ENCODE measurements around the gene HOOK2.
A peak's percentile ranks its signal among the peaks of the same experiment; 100 is the strongest.
"Not testable (repeated sequence)": the region's sequence is repeated elsewhere in the genome, so short reads cannot be mapped to it uniquely, and the experiment has no call there.

The HOOK2 gene, protein sequence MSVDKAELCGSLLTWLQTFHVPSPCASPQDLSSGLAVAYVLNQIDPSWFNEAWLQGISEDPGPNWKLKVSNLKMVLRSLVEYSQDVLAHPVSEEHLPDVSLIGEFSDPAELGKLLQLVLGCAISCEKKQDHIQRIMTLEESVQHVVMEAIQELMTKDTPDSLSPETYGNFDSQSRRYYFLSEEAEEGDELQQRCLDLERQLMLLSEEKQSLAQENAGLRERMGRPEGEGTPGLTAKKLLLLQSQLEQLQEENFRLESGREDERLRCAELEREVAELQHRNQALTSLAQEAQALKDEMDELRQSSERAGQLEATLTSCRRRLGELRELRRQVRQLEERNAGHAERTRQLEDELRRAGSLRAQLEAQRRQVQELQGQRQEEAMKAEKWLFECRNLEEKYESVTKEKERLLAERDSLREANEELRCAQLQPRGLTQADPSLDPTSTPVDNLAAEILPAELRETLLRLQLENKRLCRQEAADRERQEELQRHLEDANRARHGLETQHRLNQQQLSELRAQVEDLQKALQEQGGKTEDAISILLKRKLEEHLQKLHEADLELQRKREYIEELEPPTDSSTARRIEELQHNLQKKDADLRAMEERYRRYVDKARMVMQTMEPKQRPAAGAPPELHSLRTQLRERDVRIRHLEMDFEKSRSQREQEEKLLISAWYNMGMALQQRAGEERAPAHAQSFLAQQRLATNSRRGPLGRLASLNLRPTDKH

DNA sequence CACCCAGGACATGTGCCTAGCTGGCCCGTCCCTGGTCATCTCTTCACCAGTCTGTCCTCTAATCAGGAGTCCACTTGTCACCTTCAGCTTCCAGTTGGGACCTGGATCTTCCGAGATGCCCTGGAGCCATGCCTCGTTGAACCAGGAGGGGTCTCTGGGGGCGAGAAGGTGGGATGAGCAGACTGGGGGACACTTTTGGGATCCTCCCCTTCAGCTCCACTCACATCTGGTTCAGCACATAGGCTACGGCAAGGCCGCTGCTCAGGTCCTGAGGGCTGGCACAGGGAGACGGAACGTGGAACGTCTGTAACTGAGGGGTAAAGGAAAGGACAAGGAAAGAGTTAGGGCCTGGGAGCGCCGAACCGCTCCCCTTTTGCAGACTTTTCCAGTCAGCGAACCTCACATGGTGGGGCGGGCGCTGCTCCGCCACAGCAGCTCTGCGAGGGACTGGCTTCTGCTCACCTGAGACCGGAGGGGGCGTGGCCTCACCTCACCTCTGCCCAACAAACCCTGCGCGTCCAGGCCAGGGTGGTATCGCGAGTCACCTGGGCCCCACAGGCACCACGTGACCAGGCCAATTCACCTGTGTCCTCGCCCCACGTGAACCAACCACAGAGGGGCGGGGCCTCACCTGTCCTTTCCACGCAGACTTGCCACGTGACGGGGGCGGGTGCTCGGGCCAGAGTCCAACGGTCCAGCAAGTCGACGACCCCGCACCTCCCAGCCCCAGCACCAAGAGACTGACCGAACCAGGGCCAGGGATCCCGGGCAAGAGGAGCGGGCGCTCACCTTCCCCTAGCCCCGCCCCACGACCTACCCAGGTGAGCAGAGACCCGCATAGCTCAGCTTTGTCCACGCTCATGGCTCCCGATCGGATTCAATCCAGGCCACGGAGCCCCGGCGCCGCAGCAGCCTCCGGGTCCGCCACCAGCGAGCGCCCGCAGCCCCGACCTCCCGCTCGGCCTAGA is at the start of gene HOOK2:
Gene HOOK2, minus strand, starts transcription at position 965 of the 968 bp plus-strand sequence. Its CDS starts 103 bp downstream, at position 862.
- DNase-seq = peak; percentile 94

DNA sequence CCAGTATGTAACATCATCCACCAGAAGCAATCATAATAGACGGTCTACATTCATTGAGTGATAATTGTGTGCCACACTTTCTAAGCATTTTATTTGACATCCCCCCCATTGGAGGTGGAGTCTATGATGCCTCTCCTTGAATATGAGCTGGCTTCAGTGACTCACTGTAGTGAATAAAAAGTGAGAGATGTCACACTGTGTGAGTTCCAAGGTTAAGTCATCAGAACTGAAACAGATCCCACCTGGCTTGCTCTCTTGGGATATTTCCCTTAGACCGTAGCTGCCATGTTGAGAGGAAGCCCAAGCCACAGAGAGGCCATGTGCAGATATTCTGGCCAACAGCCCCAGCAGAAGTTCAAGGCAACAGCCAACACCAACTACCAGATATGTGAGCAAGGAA is 46.4 kb upstream of the HOOK2 start:
- no peak for DNase-seq

DNA sequence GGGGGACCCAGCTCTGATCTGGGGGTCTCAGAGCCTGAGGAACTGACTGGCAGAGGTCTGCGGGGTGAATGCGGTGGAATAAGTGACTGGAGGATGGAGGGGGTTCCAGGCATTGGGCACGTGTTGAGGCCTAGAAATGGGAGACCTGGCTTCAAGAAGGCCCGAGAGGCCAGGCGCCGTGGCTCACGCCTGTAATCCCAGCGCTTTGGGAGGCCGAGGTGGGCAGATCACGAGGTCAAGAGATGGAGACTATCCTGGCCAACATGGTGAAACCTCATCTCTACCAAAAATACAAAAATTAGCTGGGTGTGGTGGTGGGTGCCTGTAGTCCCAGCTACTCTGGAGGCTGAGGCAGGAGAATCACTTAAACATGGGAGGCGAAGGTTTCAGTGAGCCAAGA is 42.5 kb upstream of the HOOK2 start:
- DNase-seq = not testable (repeated sequence)

DNA sequence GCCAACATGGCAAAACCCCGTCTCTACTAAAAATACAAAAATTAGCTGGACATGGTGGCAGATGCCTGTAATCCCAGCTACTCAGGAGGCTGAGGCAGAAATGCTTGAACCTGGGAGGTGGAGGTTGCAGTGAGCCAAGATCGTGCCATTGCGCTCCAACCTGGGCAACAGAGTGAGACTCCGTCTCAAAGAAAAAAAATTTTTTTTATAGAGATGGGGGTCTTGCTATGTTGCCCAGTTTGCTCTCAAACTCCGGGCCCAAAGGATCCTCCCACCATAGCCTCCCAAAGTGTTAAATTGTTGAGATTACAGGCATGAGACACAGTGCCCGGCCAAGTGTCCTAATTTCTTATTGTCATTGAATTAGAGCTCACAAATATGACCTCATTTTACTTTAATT is 41.8 kb upstream of the HOOK2 start:
- DNase-seq = not testable (repeated sequence)

DNA sequence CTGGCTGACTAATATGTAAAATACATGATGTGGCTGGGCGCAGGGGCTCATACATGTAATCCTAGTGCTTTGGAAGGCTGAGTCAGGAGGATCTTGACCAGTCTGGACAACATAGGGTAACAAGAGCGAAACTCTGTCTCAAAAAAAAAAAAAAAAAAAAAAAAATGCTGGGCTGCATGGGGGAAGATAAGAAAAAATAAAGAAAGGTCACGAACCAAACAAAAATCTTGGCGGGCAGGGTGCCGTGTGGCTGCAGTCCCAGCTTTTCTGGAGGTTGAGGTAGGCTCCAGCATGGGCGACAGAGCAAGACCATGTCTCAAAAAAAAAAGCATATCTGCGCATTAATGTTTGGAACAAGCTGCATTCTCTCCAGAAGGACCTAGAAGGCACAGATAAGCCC is 39.7 kb upstream of the HOOK2 start:
- DNase-seq = no peak

DNA sequence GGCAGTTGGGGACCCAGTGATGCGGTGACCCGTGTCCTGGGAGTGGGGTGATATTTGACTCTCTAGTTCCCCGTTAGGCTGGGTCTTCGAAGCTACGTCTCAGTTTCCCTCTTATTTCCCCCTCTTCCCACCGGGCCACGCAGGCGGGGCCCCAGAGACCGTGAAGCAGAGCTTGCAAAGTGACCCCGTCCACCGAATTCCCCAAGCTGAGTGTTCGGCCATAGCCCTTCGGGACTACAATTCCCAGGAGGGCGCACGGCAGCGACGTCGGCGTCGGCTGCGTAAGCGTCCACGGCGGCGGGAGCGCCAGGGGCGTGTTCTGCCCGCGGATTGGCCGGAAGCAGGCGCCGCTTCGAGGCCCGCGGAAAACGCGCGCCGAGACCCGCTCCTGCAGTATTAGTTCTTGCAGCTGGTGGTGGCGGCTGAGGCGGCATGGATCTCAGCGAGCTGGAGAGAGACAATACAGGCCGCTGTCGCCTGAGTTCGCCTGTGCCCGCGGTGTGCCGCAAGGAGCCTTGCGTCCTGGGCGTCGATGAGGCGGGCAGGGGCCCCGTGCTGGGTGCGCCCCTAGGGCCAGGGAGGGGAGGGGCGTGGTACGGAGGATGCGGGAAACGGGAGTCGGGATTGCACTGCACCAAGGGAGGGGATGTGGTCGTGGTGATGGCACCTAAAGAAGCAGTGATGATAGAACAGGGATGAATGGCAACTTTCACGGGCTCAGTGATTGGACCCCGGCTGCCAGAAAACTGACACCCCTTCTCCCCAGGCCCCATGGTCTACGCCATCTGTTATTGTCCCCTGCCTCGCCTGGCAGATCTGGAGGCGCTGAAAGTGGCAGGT is 31.1 kb upstream of the HOOK2 start, which contains the start of gene RNASEH2A:
Gene RNASEH2A, plus strand, starts transcription at position 343 of the 840 bp plus-strand sequence. Its CDS starts 90 bp downstream, at position 433.
- DNase-seq = peak; percentile 91

DNA sequence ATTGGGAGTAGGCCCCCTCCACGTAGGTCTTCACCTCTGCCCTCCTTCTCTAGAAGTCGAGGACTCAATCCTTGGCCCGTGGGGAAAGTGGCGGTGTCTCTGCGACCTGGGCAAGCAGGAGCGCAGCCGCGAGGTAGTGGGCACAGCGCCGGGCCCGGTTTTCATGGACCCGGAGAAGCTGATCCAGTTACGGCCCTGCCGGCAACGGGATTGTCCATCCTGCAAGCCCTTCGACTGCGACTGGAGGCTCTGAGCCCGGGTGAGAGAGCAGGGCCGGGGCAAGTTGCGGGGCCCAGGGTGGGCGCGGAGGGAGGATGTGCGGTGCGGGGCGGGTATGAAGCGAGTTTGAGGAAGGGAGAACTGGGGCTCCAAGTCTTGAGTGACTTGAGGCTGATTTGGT is 28.7 kb upstream of the HOOK2 start:
- DNase-seq = no peak

DNA sequence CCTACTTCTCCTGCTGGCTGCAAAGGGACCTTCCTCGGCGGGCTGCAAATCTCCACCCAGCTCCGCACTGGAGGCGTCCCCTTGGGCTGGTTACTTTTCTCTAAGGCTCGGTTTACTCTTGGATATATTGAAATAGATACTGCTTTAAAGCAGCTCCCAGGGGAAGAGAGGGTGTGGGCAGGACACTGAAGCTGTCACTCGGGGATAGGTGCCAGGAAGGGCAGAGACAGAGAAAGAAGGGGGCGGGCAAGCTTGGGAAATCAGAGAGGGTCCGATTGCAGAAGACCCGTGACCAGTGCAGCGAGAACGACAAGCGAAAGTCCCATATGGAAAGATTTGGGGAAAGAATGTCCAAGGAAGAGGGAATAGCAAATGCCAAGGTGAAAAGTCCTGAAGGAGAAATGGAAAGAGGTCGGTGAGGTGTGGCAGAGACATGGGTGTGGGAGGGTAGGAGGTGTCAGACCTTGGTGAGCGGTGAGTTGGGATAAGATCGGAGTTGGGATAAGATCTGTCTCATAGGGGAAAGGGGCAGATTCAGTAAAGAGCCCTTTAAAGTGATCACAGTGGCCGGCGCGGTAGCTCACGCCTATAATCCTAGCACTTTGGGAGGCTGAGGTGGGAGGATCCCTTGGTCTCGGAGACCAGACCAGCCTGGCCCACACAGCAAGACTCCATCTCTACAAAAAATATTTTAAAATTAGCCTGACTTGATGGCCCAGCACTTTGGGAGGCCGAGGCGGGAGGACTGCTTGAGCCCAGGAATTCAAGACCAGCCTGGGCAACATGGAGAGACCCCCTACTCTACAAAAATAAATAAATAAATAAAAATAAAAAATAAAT is 27.1 kb upstream of the HOOK2 start:
- no peak for DNase-seq

DNA sequence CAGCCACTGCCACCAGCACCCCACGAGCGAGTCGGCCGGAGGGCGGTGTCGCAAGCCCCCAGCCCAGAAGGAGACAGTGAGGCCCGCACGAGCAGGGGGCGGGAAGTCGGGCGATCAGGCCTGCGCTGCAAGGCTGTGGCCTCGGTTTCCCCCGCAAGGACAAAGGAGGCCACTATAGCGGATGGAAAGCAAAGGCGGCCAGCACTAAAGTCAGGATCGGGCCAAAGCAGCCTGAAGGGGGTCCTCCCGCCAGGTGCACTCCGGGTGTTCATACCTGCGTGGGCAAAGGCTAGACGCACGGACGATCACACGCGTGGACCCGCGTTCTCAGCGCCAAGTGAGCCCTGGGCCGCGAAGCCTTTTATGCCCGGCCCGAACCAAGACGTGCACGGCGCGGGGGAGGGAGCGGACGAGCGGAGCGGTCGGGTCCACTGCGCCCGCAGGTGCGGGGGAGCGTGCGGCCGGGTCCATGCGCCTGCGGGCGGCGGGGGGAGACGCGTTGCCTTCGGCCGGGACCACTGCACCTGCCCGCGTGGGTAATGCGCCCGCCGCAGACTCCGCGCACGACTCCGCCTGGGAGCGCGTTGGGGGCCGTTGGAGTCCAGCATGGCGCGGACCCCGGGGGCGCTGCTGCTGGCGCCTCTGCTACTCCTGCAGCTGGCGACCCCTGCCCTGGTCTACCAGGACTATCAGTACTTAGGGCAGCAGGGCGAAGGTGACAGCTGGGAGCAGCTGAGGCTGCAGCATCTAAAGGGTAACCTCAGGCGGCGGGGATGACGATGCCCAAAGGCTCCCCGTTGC is 26.3 kb upstream of the HOOK2 start, which contains the start of the genes PRDX2 and THSD8:
Gene PRDX2, minus strand, starts transcription at position 335 of the 801 bp plus-strand sequence. CDS start 539 bp downstream, outside the sequence.
Gene THSD8, plus strand, starts transcription at position 604 of the 801 bp plus-strand sequence. Its CDS starts 3 bp downstream, at position 607.
- peak; percentile 85 for DNase-seq

DNA sequence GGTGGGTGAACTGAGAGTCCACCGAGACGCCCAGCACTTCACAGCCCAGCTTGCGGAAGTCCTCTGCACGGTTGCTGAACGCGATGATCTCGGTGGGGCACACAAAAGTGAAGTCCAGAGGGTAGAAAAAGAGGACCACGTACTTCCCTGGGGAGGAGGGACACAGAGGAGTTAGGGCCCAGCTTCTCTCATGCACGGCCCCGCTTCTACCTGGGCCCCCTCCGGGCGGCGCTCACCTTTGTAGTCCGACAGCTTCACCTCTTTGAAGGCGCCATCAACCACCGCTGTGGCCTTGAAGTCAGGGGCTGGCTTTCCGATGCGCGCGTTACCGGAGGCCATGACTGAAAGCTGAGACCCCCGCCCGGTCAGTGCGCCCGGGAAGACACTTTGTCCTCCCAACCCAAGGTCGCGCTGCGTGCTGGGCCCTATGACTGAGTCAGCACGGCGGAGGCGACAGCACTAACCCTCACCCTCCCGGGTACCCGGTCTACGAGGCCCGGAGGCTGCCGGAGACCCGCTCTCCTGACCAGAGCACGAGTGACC is 25.6 kb upstream of the HOOK2 start:
- no peak for DNase-seq

DNA sequence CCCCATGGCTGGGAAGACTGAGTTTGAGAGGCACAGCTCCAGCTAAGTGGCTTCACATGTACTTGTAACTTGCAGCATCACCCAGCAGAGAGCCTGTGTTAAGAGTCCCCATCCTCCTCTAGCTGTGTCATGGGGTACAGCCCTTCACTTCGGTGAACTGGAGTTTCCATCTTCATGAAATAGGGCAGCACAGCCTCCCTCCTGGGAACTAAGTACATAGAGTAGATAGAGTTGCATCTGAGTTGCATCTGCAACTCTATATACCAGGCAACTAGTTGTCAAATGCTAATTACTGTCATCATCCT is 25.1 kb upstream of the HOOK2 start:
- DNase-seq = no peak

DNA sequence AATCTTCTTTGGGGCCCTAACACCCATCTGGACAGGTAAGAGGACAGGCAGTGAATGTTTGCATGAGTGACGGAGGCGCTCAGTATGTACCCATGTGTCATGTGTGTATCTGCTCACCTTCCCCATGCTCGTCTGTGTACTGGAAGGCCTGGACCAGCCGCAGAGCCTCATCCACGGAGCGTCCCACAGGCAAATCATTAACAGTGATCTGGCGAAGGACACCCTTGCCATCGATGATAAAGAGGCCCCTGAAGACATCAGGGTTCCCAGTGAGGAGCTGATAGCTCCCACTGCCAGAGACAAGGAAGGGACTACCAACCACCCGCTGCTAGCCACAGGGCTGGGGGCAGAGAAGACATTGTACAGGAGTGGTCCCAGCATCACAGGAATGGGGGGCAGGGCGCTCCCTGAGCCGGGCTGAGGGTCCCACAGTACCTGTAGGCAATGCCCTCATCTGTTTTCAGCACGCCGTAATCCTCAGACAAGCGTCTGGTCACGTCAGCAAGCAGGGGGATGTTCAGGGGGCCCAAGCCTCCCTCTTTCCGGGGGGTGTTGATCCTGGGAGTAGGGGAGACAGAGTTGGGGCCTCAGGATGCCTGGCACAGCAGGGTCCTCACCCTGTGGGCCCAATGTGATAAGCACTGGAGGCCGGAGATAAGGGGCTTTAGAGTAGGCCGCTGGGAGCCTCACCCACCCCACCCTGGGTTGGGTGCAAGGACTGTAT is 24.6 kb upstream of the HOOK2 start:
- DNase-seq = no peak

DNA sequence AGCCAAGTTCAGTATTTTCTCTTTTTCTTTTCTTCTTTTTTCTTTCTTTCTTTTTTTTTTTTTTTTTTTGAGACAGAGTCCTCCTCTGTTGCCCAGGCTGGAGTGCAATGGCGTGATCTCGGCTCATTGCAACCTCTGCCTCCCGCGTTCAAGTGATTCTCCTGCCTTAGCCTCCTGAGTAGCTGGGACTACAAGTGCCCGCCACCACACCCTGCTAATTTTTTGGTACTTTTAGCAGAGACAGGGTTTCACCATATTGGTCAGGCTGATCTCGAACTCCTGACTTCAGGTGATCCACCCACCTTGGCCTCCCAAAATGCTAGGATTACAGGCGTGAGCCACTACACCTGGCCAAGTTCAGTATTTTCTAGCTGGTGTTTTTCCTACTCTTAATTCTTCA is 22.3 kb upstream of the HOOK2 start:
- DNase-seq = not testable (repeated sequence)

DNA sequence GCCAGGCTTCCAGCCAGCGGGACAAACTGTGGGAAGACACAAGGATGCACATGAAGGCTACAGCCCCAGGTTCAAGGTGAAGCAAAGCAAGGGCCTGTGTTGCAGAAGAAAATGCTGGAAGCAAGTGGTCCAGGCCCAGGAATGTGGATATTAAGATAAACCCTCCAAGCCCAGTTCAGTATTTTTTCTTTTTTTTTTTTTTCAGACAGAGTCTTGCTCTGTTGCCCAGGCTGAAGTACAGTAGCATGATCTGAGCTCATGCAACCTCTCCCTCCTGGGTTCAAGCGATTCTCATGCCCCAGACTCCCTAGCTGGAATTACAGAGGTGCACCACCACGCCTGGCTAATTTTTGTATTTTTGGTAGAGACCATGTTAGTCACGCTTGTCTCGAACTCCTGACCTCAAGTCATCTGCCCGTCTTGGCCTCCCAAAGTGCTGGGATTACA is 21.8 kb upstream of the HOOK2 start:
- DNase-seq = no peak

DNA sequence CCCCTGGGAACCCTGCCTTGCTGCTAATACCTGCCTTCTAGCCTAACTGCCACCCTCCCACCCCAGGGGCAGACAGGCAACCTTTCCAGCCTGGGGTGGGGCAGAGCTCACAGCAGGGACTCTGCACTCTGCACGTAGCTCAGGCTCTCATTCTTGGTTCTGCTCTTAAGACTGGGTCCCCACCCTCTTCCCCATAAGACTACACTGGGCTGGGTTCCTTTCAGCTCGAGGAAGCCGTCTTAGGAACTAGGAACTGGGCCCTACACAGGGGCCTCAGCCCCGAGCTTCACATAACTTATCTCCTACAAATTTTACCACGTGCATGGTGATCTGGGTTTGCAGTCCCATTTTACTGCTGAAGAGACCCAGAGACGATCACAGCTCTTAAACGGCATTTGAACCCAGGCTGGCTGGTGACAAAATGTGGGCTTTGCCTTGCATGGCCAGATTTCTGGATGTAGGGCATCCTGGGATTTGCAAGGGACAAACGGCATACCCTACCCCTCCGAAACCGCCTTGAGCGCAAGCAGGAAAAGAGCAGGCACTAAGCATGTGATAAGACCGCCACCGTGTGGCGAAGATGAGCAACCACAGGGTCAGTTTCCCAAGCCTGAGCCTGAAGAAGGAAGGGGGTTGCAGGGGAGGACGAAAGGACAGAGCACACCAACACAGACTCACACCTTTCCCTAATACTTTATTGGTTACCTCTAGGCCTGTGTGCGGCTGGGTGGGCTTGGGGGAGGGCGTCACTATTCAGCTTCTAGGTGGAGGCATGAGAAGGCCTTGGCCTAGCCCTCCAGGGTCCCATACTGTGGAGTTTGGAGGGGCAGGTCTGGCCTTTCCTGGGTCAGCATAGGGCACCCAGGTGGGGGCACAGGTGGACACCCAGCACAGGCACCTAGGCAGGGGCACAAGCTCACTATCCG is 21.1 kb upstream of the HOOK2 start:
- peak; percentile 87 for DNase-seq

DNA sequence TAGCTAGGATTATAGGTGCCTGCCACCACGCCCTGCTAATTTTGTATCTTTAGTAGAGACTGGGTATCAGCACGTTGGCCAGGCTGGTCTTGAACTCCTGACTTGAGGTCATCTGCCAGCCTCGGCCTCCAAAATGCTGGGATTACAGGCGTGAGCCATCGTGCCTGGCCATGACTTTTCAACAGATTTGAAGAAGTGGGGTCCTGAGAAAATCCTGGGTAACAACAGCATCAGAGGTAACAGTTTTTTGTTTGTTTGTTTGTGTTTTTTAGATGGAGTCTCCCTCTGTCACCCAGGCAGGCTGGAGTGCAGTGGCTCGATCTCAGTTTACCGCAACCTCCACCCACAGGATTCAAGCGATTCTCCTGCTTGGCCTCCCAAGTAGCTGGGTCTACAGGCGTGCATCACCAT is 19.6 kb upstream of the HOOK2 start:
- no peak for DNase-seq

DNA sequence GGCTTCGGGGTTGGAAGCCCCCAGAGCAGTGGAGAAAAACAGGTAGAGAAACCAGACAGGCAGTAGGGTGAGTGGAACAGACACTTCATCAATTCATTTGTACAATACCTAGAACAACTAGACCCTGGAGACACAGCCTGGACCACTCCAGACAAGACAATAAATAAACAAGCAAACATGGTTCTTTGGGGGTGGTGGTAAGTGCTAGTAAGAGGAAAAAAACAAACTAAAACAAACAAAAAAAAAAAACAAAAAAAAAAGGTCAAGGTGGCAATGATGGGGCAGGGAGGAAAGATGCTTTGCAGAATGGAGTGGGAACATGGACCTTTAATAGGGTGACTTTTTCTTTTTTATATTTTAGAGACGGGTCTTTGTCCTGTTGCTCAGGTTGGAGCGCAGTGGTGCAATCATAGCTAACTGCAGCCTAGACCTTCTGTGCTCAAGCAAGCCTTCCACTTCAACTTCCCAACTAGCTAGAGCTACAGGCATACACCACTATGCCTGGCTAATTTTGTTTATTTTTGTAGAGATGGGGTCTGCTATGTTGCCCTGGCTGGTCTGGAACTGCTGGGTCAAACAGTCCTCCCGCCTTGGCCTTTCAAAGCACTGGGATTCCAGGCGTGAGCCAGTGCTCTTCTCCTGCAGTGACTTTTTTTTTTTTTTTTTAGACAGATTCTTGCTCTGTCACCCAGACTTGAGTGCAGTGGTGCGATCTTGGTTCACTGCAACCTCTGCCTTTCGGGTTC is 19.0 kb upstream of the HOOK2 start:
- no peak for DNase-seq

Data from NCI-H1105 treated with DMSO at 0.1 percent for 48 hours (cell line).